IMR-90 (cell line): ENCODE measurements around the gene IMMP1L. TPM values are rescaled to one million over a fixed set of nuclear protein-coding genes. Genes with fewer than 3 reads are reported as not detected.

Source experiments
- ATAC-seq: fragments of 200-7000 bp; cut with Tn5 transposase; 2 replicates; pipeline ENCODE4 v1.9.1; 2020; ENCODE audit warnings: low read depth, mild to moderate bottlenecking, moderate library complexity
- BruUV-seq: library from RNA; stranded (reverse); fragments of 400-500 nt; replicated peaks from 2 replicates; lab custom pipeline; 2021; lab: Mats Ljungman, UMichigan
- CTCF ChIA-PET: fragments of 300-600 bp; formaldehyde crosslinking; extraction: SDS; loops from one replicate; lab custom pipeline; 2021; ENCODE audit warnings: antibody characterized with exemption; lab: Yijun Ruan, JAX
- POLR2A ChIA-PET: fragments of 300-600 bp; sonication (Branson Sonifier 250); formaldehyde crosslinking; loops from one replicate; lab custom pipeline; 2022; ENCODE audit warnings: antibody characterized with exemption; ENCODE audit not compliant: unreplicated experiment; lab: Charles Lee
- DNase-seq: peaks from one replicate; pipeline ENCODE4 v3.0.0; 2013
- H2AFZ ChIP-seq: replicated peaks from 2 replicates; pipeline ENCODE3; 2013; ENCODE audit warnings: low read length, mild to moderate bottlenecking; ENCODE audit not compliant: poor library complexity
- H2AK5ac ChIP-seq: 2 replicates; pipeline ENCODE4 v1.6.1; 2013; ENCODE audit warnings: low read depth, low read length, inconsistent platforms
- H2AK9ac ChIP-seq: replicated peaks from 2 replicates; pipeline ENCODE3; 2013; ENCODE audit warnings: mild to moderate bottlenecking, low read depth, low read length, moderate library complexity; ENCODE audit not compliant: poor library complexity
- H2BK120ac ChIP-seq: 2 replicates; pipeline ENCODE4 v1.6.1; 2013; ENCODE audit warnings: low read depth, low read length, inconsistent platforms
- H2BK15ac ChIP-seq: 3 replicates; pipeline ENCODE4 v1.6.1; 2013; ENCODE audit warnings: low read depth, low read length, inconsistent platforms
- H2BK20ac ChIP-seq: 2 replicates; pipeline ENCODE4 v1.6.1; 2013; ENCODE audit warnings: low read depth, mild to moderate bottlenecking, inconsistent platforms, low read length, moderate library complexity
- H2BK5ac ChIP-seq: 2 replicates; pipeline ENCODE4 v1.6.1; 2013; ENCODE audit warnings: mild to moderate bottlenecking, low read depth, low read length, inconsistent platforms; ENCODE audit not compliant: poor library complexity, severe bottlenecking
- H3K14ac ChIP-seq: replicated peaks from 2 replicates; pipeline ENCODE4 v1.6.1; 2013; ENCODE audit warnings: low read depth, low read length, inconsistent platforms
- H3K18ac ChIP-seq: 2 replicates; pipeline ENCODE4 v1.6.1; 2013; ENCODE audit warnings: low read depth, low read length, control low read depth
- H3K23ac ChIP-seq: 2 replicates; pipeline ENCODE4 v1.6.1; 2013; ENCODE audit warnings: low read depth, low read length, inconsistent platforms
- H3K27ac ChIP-seq: 2 replicates; pipeline ENCODE4 v1.5.1; 2013; ENCODE audit warnings: mild to moderate bottlenecking, control low read depth, low read length; ENCODE audit not compliant: insufficient read depth
- H3K27me3 ChIP-seq: 2 replicates; pipeline ENCODE4 v1.6.1; 2013; ENCODE audit warnings: low read length; ENCODE audit not compliant: control insufficient read depth, insufficient read depth
- H3K36me3 ChIP-seq: 2 replicates; pipeline ENCODE4 v1.6.1; 2013; ENCODE audit warnings: low read length, mixed read lengths; ENCODE audit not compliant: control insufficient read depth, insufficient read depth
- H3K4ac ChIP-seq: 2 replicates; pipeline ENCODE4 v1.6.1; 2013; ENCODE audit warnings: low read depth, low read length, inconsistent platforms
- H3K4me1 ChIP-seq: 2 replicates; pipeline ENCODE4 v1.6.1; 2013; ENCODE audit warnings: low read length, mixed read lengths; ENCODE audit not compliant: control insufficient read depth, insufficient read depth
- H3K4me2 ChIP-seq: 2 replicates; pipeline ENCODE4 v1.6.1; 2013; ENCODE audit warnings: low read depth, mild to moderate bottlenecking, control low read depth, low read length, moderate library complexity
- H3K4me3 ChIP-seq: 2 replicates; pipeline ENCODE4 v1.5.1; 2013; ENCODE audit warnings: low read depth, mild to moderate bottlenecking, control low read depth, low read length, moderate library complexity; ENCODE audit not compliant: insufficient read depth
- H3K56ac ChIP-seq: 2 replicates; pipeline ENCODE4 v1.6.1; 2013; ENCODE audit warnings: low read length, inconsistent platforms; ENCODE audit not compliant: insufficient read depth; ENCODE audit errors: extremely low read depth
- H3K79me1 ChIP-seq, 2 experiments: 2 replicates each; pipeline ENCODE4 v1.6.1; 2013; ENCODE audit warnings: low read length in 2 of 2, inconsistent platforms in 1 of 2, low read depth in 1 of 2
- H3K9ac ChIP-seq: 2 replicates; pipeline ENCODE4 v1.6.1; 2013; ENCODE audit warnings: low read depth, low read length, control low read depth
- H3K9me1 ChIP-seq: 2 replicates; pipeline ENCODE4 v1.6.1; 2013; ENCODE audit warnings: low read length, inconsistent platforms; ENCODE audit not compliant: insufficient read depth
- H3K9me3 ChIP-seq: 2 replicates; pipeline ENCODE4 v1.6.1; 2013; ENCODE audit warnings: low read length; ENCODE audit not compliant: control insufficient read depth, insufficient read depth
- H4K20me1 ChIP-seq: 2 replicates; pipeline ENCODE4 v1.6.1; 2013; ENCODE audit warnings: low read length, inconsistent platforms; ENCODE audit not compliant: insufficient read depth
- H4K5ac ChIP-seq: 2 replicates; pipeline ENCODE4 v1.6.1; 2013; ENCODE audit warnings: mild to moderate bottlenecking, low read depth, low read length, control low read depth
- H4K8ac ChIP-seq, 2 experiments: 2 replicates each; pipeline ENCODE4 v1.6.1; 2013; ENCODE audit warnings: low read depth in 2 of 2, low read length in 2 of 2, control low read depth in 1 of 2, inconsistent platforms in 1 of 2
- H4K91ac ChIP-seq: 2 replicates; pipeline ENCODE4 v1.6.1; 2013; ENCODE audit warnings: low read depth, low read length, inconsistent platforms; ENCODE audit not compliant: insufficient read depth
- BHLHE40 ChIP-seq: fragments of 150-350 bp; IDR thresholded peaks from 2 replicates; pipeline ENCODE4 v1.6.1; 2016; ENCODE audit warnings: mild to moderate bottlenecking, low read depth, low read length
- CEBPB ChIP-seq: IDR thresholded peaks from 2 replicates; pipeline ENCODE4 v1.6.1; 2012; ENCODE audit warnings: low read depth, low read length, improper control_type of control experiment
- CHD1 ChIP-seq: IDR thresholded peaks from 2 replicates; pipeline ENCODE4 v1.6.1; 2012; ENCODE audit warnings: low read depth, low read length, improper control_type of control experiment
- FOS ChIP-seq: fragments of 150-350 bp; IDR thresholded peaks from 2 replicates; pipeline ENCODE4 v1.6.1; 2016; ENCODE audit warnings: low read depth, low read length
- MAFK ChIP-seq: IDR thresholded peaks from 2 replicates; pipeline ENCODE4 v1.6.1; 2012; ENCODE audit warnings: low read depth, low read length, improper control_type of control experiment
- MAZ ChIP-seq: IDR thresholded peaks from 2 replicates; pipeline ENCODE4 v1.6.1; 2012; ENCODE audit warnings: low read depth, mild to moderate bottlenecking, low read length, improper control_type of control experiment, moderate library complexity, borderline replicate concordance
- MXI1 ChIP-seq: IDR thresholded peaks from 2 replicates; pipeline ENCODE4 v1.6.1; 2012; ENCODE audit warnings: low read depth, mild to moderate bottlenecking, low read length, moderate library complexity, borderline replicate concordance
- NFE2L2 ChIP-seq: fragments of 150-350 bp; IDR thresholded peaks from 2 replicates; pipeline ENCODE4 v1.6.1; 2016; ENCODE audit warnings: low read depth, mild to moderate bottlenecking, low read length
- POLR2A ChIP-seq: IDR thresholded peaks from 2 replicates; pipeline ENCODE4 v1.6.1; 2012; ENCODE audit warnings: mild to moderate bottlenecking, low read depth, low read length
- RAD21 ChIP-seq: IDR thresholded peaks from 2 replicates; pipeline ENCODE4 v1.6.1; 2012; ENCODE audit warnings: low read length, improper control_type of control experiment
- RCOR1 ChIP-seq: IDR thresholded peaks from 2 replicates; pipeline ENCODE4 v1.6.1; 2012; ENCODE audit warnings: mild to moderate bottlenecking, low read length, improper control_type of control experiment; ENCODE audit not compliant: insufficient replicate concordance
- RFX5 ChIP-seq: IDR thresholded peaks from 2 replicates; pipeline ENCODE4 v1.8.0; 2012; ENCODE audit warnings: low read depth, mild to moderate bottlenecking, low read length, moderate library complexity
- SMC3 ChIP-seq: fragments of 150-350 bp; IDR thresholded peaks from 2 replicates; pipeline ENCODE4 v1.6.1; 2016; ENCODE audit warnings: low read depth, mild to moderate bottlenecking, antibody characterized with exemption, low read length, moderate library complexity
- USF2 ChIP-seq: fragments of 150-350 bp; IDR thresholded peaks from 2 replicates; pipeline ENCODE4 v1.6.1; 2017; ENCODE audit warnings: mild to moderate bottlenecking, antibody characterized with exemption, low read length, low read depth
- dilution Hi-C: fragments of 300-500 bp; cut with HindIII; formaldehyde crosslinking; loops from one replicate; pipeline ENCODE4 v1.14.3; 2018; ENCODE audit warnings: low sequenced_read_pairs; ENCODE audit not compliant: unreplicated experiment
- in situ Hi-C: fragments of 300-500 bp; cut with MboI; formaldehyde crosslinking; loops from 3 replicates; pipeline ENCODE4 v1.14.3; 2019; ENCODE audit warnings: low sequenced_read_pairs, inconsistent platforms, mixed read lengths
- intact Hi-C: fragments of 100-400 bp; cut with micrococcal nuclease; formaldehyde crosslinking; loops from 2 replicates; pipeline ENCODE4 v1.10.0; 2022
- polyA plus RNA-seq, 3 experiments: library from polyadenylated mRNA; depleted of rRNA; stranded (reverse); fragments of >200 nt; gene quantifications; 2 replicates each; pipeline ENCODE4 v1.2.3, GENCODE V29; 2012; ENCODE audit warnings: low replicate concordance in 1 of 3
- total RNA-seq: library from RNA; depleted of rRNA; stranded (reverse); fragments of >200 nt; gene quantifications from 2 replicates; pipeline ENCODE4 v1.2.3, GENCODE V29; 2012
- TF ChIP-seq, protein P1 (sequence below): conservative IDR thresholded peaks from 2 replicates; pipeline ENCODE4 v1.5.1; 2012; ENCODE audit warnings: mild to moderate bottlenecking, low read depth, low read length, improper control_type of control experiment
- TF ChIP-seq, protein P2 (sequence below): fragments of 150-350 bp; IDR thresholded peaks from 2 replicates; pipeline ENCODE4 v1.6.1; 2016; ENCODE audit warnings: low read depth, mild to moderate bottlenecking, low read length, moderate library complexity, borderline replicate concordance

IMMP1L gene
- total and polyA plus RNA-seq, 2 of the 4 experiments (the other 2 are of a cell fraction) = 5.0 to 10.7 TPM

DNA sequence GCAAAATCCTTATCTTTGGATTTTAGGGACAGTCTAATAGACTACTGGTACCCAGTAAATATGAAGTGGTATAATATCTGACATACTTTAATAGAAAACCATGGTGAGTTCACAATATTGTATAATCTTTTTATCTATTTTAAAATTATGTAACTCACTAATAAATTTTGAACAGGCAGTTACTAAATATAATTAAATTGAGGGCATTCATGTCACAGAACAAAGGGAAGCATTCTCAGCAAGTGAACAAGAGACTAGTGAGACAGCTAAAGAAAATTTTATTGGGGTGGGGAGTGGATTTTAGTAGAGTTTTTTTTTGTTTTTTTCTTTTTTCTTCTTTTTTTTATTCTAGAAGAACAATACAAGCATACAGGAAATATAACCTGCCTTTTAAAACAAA, 84.8 kb downstream of the IMMP1L start:
- peaks cover 1% of the 10 kb centered on the region; the same call in 1 of the 2 replicates for H3K36me3 ChIP-seq
- H3K4me1 ChIP-seq = no peaks in the 10 kb centered on the region
- dilution Hi-C loops (no loop called here), in situ Hi-C loops (no loop called here), intact Hi-C loops (no loop called here)
- no peak overlapping the region for H3K4me3 ChIP-seq
- CTCF ChIA-PET = no interaction called here
- DNase-seq (no peak), ATAC-seq (no peak)
- H4K91ac ChIP-seq = no peak overlapping the region
- H3K23ac ChIP-seq = no peak overlapping the region
- H3K9me1 ChIP-seq = no peaks in the 10 kb centered on the region
- no peaks in the 10 kb centered on the region for H3K9me3 ChIP-seq
- TF ChIP-seq POLR2A (no peak), RAD21 (no peak), CEBPB (no peak), MAZ (no peak), NFE2L2 (no peak), CHD1 (no peak), MAFK (no peak), SMC3 (no peak), BHLHE40 (no peak), RFX5 (no peak), RCOR1 (no peak), USF2 (no peak), MXI1 (no peak), FOS (no peak)
- TF ChIP-seq, protein P1, sequence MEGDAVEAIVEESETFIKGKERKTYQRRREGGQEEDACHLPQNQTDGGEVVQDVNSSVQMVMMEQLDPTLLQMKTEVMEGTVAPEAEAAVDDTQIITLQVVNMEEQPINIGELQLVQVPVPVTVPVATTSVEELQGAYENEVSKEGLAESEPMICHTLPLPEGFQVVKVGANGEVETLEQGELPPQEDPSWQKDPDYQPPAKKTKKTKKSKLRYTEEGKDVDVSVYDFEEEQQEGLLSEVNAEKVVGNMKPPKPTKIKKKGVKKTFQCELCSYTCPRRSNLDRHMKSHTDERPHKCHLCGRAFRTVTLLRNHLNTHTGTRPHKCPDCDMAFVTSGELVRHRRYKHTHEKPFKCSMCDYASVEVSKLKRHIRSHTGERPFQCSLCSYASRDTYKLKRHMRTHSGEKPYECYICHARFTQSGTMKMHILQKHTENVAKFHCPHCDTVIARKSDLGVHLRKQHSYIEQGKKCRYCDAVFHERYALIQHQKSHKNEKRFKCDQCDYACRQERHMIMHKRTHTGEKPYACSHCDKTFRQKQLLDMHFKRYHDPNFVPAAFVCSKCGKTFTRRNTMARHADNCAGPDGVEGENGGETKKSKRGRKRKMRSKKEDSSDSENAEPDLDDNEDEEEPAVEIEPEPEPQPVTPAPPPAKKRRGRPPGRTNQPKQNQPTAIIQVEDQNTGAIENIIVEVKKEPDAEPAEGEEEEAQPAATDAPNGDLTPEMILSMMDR = no peak
- TF ChIP-seq, protein P2, sequence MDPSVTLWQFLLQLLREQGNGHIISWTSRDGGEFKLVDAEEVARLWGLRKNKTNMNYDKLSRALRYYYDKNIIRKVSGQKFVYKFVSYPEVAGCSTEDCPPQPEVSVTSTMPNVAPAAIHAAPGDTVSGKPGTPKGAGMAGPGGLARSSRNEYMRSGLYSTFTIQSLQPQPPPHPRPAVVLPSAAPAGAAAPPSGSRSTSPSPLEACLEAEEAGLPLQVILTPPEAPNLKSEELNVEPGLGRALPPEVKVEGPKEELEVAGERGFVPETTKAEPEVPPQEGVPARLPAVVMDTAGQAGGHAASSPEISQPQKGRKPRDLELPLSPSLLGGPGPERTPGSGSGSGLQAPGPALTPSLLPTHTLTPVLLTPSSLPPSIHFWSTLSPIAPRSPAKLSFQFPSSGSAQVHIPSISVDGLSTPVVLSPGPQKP = no peak
- no peak overlapping the region for H3K14ac ChIP-seq
- H2BK20ac ChIP-seq = no peak overlapping the region
- no peak overlapping the region for H4K8ac ChIP-seq
- no peak overlapping the region for H2AK5ac ChIP-seq
- H4K5ac ChIP-seq = no peak overlapping the region
- no peak overlapping the region for H2BK5ac ChIP-seq
- H3K27me3 ChIP-seq = no peaks in the 10 kb centered on the region
- BruUV-seq = no TSS peak
- no peak overlapping the region for H3K56ac ChIP-seq
- H3K27ac ChIP-seq = no peak overlapping the region
- H2BK15ac ChIP-seq = no peak overlapping the region
- H3K4me2 ChIP-seq = no peak overlapping the region
- no peaks in the 10 kb centered on the region for H4K20me1 ChIP-seq
- no peaks in the 10 kb centered on the region for H3K79me1 ChIP-seq
- POLR2A ChIA-PET = no interaction called here
- H3K9ac ChIP-seq = no peak overlapping the region
- no peak overlapping the region for H3K4ac ChIP-seq
- H2AK9ac ChIP-seq = no peak overlapping the region
- H3K18ac ChIP-seq = no peak overlapping the region
- no peak overlapping the region for H2BK120ac ChIP-seq
- H2AFZ ChIP-seq = no peak overlapping the region
